Measurements from ENCODE around the gene RABAC1. TPM values are rescaled to one million over a fixed set of nuclear protein-coding genes. Genes with fewer than 3 reads are reported as not detected.

Gene RABAC1
- total RNA-seq, 4 donors from 2014 or later: 138 to 359 (median 241) TPM

- intact Hi-C loops (cut with DNase I): no loop called here
- Histone ChIP-seq H3K4me3 (replicated peaks in 1 of 3) (no peak overlapping the region), H3K4me1 (no peaks in the 10 kb centered on the region), H3K27ac (no peak overlapping the region), H3K9me3 (no peaks in the 10 kb centered on the region), H3K27me3 (peaks cover 14% of the 10 kb centered on the region), H3K36me3 (no peaks in the 10 kb centered on the region)
- no peak for DNase-seq
- TF ChIP-seq POLR2A (IDR thresholded peaks at IDR 0.05): no peak
- no peak for TF ChIP-seq CTCF (IDR thresholded peaks at IDR 0.05)
- WGBS, 2 donors: 5 to 8% methylated on average over 20 to 21 of the region's 21 CpGs
Measured at GRCh38 chr19:41913538-41914423, 45.3 kb downstream of the RABAC1 start.

GRCh38 chr19:41912899-41913537 lies 46.1 kb downstream of the RABAC1 start:
- no peak for DNase-seq

GRCh38 chr19:41911889-41912731 lies 47.0 kb downstream of the RABAC1 start:
- H3K9me3 ChIP-seq: no peaks in the 10 kb centered on the region
- peaks cover 0 to 1% of the 10 kb centered on the region in 2 donors for H3K36me3 ChIP-seq
- TF ChIP-seq POLR2A (IDR thresholded peaks at IDR 0.05): no peak
- no peak overlapping the region for H3K4me3 ChIP-seq (replicated peaks in 1 of 3)
- intact Hi-C loops (cut with DNase I): no loop called here
- DNase-seq: no peak
- WGBS, 2 donors: 2 to 4% methylated on average over 19 to 25 of the region's 29 CpGs
- peaks cover 14% of the 10 kb centered on the region for H3K27me3 ChIP-seq
- H3K4me1 ChIP-seq: no peaks in the 10 kb centered on the region
- H3K27ac ChIP-seq: no peak overlapping the region

More at GRCh38 chr19:41912899-41913537, 46.1 kb downstream of the RABAC1 start:
- peaks cover 14% of the 10 kb centered on the region for H3K27me3 ChIP-seq
- H3K36me3 ChIP-seq: no peaks in the 10 kb centered on the region
- WGBS, 2 donors: 1 to 3% methylated on average over 35 to 49 of the region's 51 CpGs
- H3K9me3 ChIP-seq: no peaks in the 10 kb centered on the region
- H3K4me1 ChIP-seq: no peaks in the 10 kb centered on the region
- intact Hi-C loops (cut with DNase I): no loop called here
- H3K27ac ChIP-seq: no peak overlapping the region
- TF ChIP-seq CTCF (IDR thresholded peaks at IDR 0.05) (no peak), POLR2A (IDR thresholded peaks at IDR 0.05) (no peak)
- no peak overlapping the region for H3K4me3 ChIP-seq (replicated peaks in 1 of 3)

GRCh38 chr19:41910992-41911888 lies 47.9 kb downstream of the RABAC1 start:
- intact Hi-C loops (cut with DNase I): no loop called here
- Histone ChIP-seq H3K27ac (no peak overlapping the region), H3K36me3 (peaks cover 5 to 8% of the 10 kb centered on the region in 2 donors), H3K4me3 (replicated peaks in 1 of 3) (no peak overlapping the region), H3K9me3 (no peaks in the 10 kb centered on the region), H3K4me1 (no peaks in the 10 kb centered on the region), H3K27me3 (peaks cover 14% of the 10 kb centered on the region)
- DNase-seq: no peak
- no peak for TF ChIP-seq CTCF (IDR thresholded peaks at IDR 0.05)
- TF ChIP-seq POLR2A (IDR thresholded peaks at IDR 0.05): no peak
- WGBS, 2 donors: 43 to 72% methylated on average over 5 to 13 of the region's 13 CpGs
